Nucleus accumbens (tissue), 56 donors: ENCODE data around the gene ZNF382.
"Not testable (repeated sequence)": the region's sequence is repeated elsewhere in the genome, so short reads cannot be mapped to it uniquely, and the experiment has no call there.

Experiments used
- DNase-seq, 56 donors: peaks; one replicate each; lab custom pipeline; 2025; lab: John Stamatoyannopoulos, UW

The ZNF382 gene

GRCh38 chr19:36605101-36605876 lies at the start of gene ZNF382:
Gene ZNF382 (plus strand): TSS chr19:36605313. CDS start chr19:36609915, 4,602 bp downstream.
- DNase-seq: peak in 55 of 56 donors; percentile 13 to 88 (median 72)

GRCh38 chr19:36564391-36564790 lies 40.7 kb upstream of the ZNF382 start:
- DNase-seq: no peak

GRCh38 chr19:36572593-36573019 lies 32.5 kb upstream of the ZNF382 start:
- no peak for DNase-seq

GRCh38 chr19:36573020-36573894 lies 31.9 kb upstream of the ZNF382 start, which contains the start of gene ZNF529:
Gene ZNF529 (minus strand): TSS chr19:36573292. CDS start chr19:36572346, 946 bp downstream.
- peak; percentile 35 to 93 (median 80) for DNase-seq

GRCh38 chr19:36573895-36574720 lies 31.0 kb upstream of the ZNF382 start:
- peak in 2 of 56 donors; percentile 14 to 28 for DNase-seq

- DNase-seq: no peak
Observed at GRCh38 chr19:36574741-36575140, 30.4 kb upstream of the ZNF382 start.

GRCh38 chr19:36577271-36577996 lies 27.7 kb upstream of the ZNF382 start:
- DNase-seq: no peak

GRCh38 chr19:36579255-36579654 lies 25.9 kb upstream of the ZNF382 start:
- DNase-seq: no peak

- DNase-seq: not testable (repeated sequence)
Observed at GRCh38 chr19:36602681-36603080, 2.4 kb upstream of the ZNF382 start.

- DNase-seq: peak in 54 of 56 donors; percentile 11 to 86 (median 68)
Observed at GRCh38 chr19:36604656-36605100, 435 bp upstream of the ZNF382 start.

GRCh38 chr19:36605877-36606478 lies 865 bp downstream of the ZNF382 start:
- no peak for DNase-seq

GRCh38 chr19:36627057-36627456 lies 21.9 kb downstream of the ZNF382 start:
- no peak for DNase-seq

GRCh38 chr19:36635342-36635741 lies 30.2 kb downstream of the ZNF382 start:
- no peak for DNase-seq

- DNase-seq: no peak
Observed at GRCh38 chr19:36638862-36639510, 33.9 kb downstream of the ZNF382 start.

- DNase-seq: no peak
Observed at GRCh38 chr19:36646746-36647145, 41.6 kb downstream of the ZNF382 start.

GRCh38 chr19:36652958-36653357 lies 47.8 kb downstream of the ZNF382 start:
- no peak for DNase-seq

GRCh38 chr19:36665832-36666231 lies 60.7 kb downstream of the ZNF382 start:
- DNase-seq: no peak

GRCh38 chr19:36668646-36669045 lies 63.5 kb downstream of the ZNF382 start:
- no peak for DNase-seq

- no peak for DNase-seq
Observed at GRCh38 chr19:36672368-36672767, 67.3 kb downstream of the ZNF382 start.
